ENCODE measurements around the gene ADSS2.

DNA sequence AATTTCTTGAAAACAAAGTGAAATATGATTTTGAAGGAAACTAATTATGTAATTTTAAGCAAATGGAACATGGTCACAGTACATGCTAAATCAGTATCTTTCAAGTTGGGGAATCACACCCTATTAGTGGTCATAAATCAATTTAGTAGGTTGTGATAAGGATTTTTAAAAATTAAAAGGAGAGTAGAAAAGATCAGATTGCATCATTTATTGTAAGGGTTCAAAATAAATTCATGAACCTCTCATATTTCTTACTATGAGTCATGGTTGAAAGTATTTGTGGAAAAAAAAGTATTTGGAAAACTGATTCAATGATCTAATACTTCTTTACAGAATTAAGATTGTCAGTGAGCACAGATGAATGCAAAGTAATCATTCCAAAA lies 14.6 kb downstream of the ADSS2 start:
- TF ChIP-seq EZH2phosphoT487 (IDR thresholded peaks at IDR 0.05; ENCODE audit: unreplicated experiment) (no peak), POLR2AphosphoS5 (IDR thresholded peaks at IDR 0.05; ENCODE audit: low read depth) (no peak), EZH2 (IDR thresholded peaks at IDR 0.05; ENCODE audit: low read depth, unreplicated experiment) (no peak), ZNF331 (CRISPR knock-in tag; IDR thresholded peaks at IDR 0.05; ENCODE audit: low read depth) (no peak), CREB1 (CRISPR knock-in tag; IDR thresholded peaks at IDR 0.05; ENCODE audit: low read depth) (no peak), STAT1 (IDR thresholded peaks at IDR 0.05; ENCODE audit: unreplicated experiment) (no peak), ZNF114 (CRISPR knock-in tag; IDR thresholded peaks at IDR 0.05) (no peak), NANOG (IDR thresholded peaks at IDR 0.05; ENCODE audit: borderline replicate concordance) (no peak), JUNB (IDR thresholded peaks at IDR 0.05; ENCODE audit: unreplicated experiment) (no peak)
- TF ChIP-seq, protein P1, sequence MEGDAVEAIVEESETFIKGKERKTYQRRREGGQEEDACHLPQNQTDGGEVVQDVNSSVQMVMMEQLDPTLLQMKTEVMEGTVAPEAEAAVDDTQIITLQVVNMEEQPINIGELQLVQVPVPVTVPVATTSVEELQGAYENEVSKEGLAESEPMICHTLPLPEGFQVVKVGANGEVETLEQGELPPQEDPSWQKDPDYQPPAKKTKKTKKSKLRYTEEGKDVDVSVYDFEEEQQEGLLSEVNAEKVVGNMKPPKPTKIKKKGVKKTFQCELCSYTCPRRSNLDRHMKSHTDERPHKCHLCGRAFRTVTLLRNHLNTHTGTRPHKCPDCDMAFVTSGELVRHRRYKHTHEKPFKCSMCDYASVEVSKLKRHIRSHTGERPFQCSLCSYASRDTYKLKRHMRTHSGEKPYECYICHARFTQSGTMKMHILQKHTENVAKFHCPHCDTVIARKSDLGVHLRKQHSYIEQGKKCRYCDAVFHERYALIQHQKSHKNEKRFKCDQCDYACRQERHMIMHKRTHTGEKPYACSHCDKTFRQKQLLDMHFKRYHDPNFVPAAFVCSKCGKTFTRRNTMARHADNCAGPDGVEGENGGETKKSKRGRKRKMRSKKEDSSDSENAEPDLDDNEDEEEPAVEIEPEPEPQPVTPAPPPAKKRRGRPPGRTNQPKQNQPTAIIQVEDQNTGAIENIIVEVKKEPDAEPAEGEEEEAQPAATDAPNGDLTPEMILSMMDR (conservative IDR thresholded peaks at IDR 0.05; ENCODE audit: low read depth in 2 of 2) = no peak
- TF ChIP-seq, protein P2, sequence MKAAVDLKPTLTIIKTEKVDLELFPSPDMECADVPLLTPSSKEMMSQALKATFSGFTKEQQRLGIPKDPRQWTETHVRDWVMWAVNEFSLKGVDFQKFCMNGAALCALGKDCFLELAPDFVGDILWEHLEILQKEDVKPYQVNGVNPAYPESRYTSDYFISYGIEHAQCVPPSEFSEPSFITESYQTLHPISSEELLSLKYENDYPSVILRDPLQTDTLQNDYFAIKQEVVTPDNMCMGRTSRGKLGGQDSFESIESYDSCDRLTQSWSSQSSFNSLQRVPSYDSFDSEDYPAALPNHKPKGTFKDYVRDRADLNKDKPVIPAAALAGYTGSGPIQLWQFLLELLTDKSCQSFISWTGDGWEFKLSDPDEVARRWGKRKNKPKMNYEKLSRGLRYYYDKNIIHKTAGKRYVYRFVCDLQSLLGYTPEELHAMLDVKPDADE (IDR thresholded peaks at IDR 0.05) = no peak
- TF ChIP-seq, protein P3, sequence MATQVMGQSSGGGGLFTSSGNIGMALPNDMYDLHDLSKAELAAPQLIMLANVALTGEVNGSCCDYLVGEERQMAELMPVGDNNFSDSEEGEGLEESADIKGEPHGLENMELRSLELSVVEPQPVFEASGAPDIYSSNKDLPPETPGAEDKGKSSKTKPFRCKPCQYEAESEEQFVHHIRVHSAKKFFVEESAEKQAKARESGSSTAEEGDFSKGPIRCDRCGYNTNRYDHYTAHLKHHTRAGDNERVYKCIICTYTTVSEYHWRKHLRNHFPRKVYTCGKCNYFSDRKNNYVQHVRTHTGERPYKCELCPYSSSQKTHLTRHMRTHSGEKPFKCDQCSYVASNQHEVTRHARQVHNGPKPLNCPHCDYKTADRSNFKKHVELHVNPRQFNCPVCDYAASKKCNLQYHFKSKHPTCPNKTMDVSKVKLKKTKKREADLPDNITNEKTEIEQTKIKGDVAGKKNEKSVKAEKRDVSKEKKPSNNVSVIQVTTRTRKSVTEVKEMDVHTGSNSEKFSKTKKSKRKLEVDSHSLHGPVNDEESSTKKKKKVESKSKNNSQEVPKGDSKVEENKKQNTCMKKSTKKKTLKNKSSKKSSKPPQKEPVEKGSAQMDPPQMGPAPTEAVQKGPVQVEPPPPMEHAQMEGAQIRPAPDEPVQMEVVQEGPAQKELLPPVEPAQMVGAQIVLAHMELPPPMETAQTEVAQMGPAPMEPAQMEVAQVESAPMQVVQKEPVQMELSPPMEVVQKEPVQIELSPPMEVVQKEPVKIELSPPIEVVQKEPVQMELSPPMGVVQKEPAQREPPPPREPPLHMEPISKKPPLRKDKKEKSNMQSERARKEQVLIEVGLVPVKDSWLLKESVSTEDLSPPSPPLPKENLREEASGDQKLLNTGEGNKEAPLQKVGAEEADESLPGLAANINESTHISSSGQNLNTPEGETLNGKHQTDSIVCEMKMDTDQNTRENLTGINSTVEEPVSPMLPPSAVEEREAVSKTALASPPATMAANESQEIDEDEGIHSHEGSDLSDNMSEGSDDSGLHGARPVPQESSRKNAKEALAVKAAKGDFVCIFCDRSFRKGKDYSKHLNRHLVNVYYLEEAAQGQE (IDR thresholded peaks at IDR 0.05; ENCODE audit: unreplicated experiment) = no peak
- TF ChIP-seq, protein P4, sequence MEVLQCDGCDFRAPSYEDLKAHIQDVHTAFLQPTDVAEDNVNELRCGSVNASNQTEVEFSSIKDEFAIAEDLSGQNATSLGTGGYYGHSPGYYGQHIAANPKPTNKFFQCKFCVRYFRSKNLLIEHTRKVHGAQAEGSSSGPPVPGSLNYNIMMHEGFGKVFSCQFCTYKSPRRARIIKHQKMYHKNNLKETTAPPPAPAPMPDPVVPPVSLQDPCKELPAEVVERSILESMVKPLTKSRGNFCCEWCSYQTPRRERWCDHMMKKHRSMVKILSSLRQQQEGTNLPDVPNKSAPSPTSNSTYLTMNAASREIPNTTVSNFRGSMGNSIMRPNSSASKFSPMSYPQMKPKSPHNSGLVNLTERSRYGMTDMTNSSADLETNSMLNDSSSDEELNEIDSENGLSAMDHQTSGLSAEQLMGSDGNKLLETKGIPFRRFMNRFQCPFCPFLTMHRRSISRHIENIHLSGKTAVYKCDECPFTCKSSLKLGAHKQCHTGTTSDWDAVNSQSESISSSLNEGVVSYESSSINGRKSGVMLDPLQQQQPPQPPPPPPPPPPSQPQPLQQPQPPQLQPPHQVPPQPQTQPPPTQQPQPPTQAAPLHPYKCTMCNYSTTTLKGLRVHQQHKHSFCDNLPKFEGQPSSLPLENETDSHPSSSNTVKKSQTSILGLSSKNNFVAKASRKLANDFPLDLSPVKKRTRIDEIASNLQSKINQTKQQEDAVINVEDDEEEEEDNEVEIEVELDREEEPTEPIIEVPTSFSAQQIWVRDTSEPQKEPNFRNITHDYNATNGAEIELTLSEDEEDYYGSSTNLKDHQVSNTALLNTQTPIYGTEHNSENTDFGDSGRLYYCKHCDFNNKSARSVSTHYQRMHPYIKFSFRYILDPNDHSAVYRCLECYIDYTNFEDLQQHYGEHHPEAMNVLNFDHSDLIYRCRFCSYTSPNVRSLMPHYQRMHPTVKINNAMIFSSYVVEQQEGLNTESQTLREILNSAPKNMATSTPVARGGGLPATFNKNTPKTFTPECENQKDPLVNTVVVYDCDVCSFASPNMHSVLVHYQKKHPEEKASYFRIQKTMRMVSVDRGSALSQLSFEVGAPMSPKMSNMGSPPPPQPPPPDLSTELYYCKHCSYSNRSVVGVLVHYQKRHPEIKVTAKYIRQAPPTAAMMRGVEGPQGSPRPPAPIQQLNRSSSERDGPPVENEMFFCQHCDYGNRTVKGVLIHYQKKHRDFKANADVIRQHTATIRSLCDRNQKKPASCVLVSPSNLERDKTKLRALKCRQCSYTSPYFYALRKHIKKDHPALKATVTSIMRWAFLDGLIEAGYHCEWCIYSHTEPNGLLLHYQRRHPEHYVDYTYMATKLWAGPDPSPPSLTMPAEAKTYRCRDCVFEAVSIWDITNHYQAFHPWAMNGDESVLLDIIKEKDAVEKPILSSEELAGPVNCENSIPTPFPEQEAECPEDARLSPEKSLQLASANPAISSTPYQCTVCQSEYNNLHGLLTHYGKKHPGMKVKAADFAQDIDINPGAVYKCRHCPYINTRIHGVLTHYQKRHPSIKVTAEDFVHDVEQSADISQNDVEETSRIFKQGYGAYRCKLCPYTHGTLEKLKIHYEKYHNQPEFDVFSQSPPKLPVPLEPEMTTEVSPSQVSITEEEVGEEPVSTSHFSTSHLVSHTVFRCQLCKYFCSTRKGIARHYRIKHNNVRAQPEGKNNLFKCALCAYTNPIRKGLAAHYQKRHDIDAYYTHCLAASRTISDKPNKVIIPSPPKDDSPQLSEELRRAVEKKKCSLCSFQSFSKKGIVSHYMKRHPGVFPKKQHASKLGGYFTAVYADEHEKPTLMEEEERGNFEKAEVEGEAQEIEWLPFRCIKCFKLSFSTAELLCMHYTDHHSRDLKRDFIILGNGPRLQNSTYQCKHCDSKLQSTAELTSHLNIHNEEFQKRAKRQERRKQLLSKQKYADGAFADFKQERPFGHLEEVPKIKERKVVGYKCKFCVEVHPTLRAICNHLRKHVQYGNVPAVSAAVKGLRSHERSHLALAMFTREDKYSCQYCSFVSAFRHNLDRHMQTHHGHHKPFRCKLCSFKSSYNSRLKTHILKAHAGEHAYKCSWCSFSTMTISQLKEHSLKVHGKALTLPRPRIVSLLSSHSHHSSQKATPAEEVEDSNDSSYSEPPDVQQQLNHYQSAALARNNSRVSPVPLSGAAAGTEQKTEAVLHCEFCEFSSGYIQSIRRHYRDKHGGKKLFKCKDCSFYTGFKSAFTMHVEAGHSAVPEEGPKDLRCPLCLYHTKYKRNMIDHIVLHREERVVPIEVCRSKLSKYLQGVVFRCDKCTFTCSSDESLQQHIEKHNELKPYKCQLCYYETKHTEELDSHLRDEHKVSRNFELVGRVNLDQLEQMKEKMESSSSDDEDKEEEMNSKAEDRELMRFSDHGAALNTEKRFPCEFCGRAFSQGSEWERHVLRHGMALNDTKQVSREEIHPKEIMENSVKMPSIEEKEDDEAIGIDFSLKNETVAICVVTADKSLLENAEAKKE (CRISPR knock-in tag; IDR thresholded peaks at IDR 0.05) = no peak

All from GM23338 (cell line).